Body of pancreas (tissue), 4 donors: ENCODE measurements around the gene VOPP1.
A peak's percentile ranks its signal among the peaks of the same experiment; 100 is the strongest.

Experiments
- POLR2A ChIP-seq, 3 donors: fragments of 450-650 bp; IDR thresholded peaks; one replicate each; pipeline ENCODE4 v1.6.1; 2016; ENCODE audit warnings: antibody characterized with exemption in 3 of 3, mild to moderate bottlenecking in 2 of 3
- TF ChIP-seq, protein P1 (sequence below), 7 experiments: fragments of 450-650 bp in 4 of 7; fragments of 200-600 bp in 3 of 7; sonication (generic) in 3 of 7; IDR thresholded peaks; one replicate each; pipeline ENCODE4 v1.5.1; 2016 to 2019; ENCODE audit warnings: antibody characterized with exemption in 7 of 7

DNA sequence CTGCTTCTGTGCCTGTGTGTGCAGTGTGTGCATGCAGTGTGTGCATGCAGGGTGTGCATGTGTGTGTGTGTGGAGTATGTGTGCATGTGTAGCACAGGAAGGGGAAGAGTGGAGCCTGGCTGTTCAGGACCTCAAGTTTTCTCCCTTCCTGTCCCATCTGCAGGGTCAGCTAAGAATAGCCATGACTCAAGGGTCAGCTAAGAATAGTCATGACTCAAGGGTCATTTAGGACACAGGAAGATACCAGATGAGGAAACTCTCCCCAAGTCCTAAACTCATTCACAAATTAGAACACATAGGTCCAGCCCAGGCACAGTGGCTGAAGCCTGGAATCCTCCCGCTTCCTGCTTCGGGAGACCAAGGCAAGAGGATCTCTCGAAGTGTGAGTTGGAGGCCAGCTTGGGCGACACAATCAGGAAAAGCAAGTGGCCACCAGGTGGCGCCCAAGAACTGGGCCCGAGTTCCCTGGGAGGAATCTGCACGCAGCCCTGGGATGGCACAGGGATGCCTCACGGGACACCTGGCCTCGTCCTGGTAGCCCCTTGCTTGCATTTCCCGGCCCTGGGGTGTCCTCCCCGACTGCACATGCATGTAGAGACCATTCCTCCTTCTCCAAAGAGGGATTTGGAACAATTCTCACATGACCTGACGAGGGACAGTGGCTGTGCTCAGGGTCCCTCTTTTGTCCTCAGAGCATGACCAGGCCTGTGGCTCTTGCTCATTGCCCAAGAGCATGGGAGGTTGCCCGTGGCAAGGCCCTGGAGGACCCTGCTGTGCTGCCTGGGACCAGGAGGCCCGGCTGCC, 21.4 kb upstream of the VOPP1 start:
- TF ChIP-seq, protein P1, sequence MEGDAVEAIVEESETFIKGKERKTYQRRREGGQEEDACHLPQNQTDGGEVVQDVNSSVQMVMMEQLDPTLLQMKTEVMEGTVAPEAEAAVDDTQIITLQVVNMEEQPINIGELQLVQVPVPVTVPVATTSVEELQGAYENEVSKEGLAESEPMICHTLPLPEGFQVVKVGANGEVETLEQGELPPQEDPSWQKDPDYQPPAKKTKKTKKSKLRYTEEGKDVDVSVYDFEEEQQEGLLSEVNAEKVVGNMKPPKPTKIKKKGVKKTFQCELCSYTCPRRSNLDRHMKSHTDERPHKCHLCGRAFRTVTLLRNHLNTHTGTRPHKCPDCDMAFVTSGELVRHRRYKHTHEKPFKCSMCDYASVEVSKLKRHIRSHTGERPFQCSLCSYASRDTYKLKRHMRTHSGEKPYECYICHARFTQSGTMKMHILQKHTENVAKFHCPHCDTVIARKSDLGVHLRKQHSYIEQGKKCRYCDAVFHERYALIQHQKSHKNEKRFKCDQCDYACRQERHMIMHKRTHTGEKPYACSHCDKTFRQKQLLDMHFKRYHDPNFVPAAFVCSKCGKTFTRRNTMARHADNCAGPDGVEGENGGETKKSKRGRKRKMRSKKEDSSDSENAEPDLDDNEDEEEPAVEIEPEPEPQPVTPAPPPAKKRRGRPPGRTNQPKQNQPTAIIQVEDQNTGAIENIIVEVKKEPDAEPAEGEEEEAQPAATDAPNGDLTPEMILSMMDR (IDR thresholded peaks at IDR 0.05) = peak; percentile 46 to 77 (median 58)
- TF ChIP-seq POLR2A (IDR thresholded peaks at IDR 0.05) = no peak
